ENCODE measurements around the gene UBXN10.

Gene UBXN10

DNA sequence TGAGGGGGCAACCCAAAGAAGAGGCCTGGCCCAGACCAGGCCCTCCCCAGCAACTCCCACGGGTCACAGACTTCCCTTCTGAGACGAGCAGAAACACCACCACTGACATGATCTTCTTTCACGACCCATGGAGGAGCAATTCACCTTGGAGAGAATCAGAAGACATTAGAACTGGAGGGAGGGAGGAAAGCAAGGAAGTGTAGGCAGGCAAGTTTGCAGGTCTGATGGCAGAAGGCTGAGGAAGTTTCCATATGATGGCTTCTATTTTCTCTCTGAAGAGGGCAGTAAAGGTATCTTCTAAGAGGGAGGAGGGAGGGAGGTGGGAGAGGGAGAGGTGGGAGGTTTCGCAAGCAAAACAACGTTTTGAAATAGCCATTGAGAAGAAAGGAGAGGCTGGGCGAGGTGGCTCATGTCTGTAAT is 1.4 kb upstream of the UBXN10 start:
- DNase-seq, result peak; percentile 78

DNA sequence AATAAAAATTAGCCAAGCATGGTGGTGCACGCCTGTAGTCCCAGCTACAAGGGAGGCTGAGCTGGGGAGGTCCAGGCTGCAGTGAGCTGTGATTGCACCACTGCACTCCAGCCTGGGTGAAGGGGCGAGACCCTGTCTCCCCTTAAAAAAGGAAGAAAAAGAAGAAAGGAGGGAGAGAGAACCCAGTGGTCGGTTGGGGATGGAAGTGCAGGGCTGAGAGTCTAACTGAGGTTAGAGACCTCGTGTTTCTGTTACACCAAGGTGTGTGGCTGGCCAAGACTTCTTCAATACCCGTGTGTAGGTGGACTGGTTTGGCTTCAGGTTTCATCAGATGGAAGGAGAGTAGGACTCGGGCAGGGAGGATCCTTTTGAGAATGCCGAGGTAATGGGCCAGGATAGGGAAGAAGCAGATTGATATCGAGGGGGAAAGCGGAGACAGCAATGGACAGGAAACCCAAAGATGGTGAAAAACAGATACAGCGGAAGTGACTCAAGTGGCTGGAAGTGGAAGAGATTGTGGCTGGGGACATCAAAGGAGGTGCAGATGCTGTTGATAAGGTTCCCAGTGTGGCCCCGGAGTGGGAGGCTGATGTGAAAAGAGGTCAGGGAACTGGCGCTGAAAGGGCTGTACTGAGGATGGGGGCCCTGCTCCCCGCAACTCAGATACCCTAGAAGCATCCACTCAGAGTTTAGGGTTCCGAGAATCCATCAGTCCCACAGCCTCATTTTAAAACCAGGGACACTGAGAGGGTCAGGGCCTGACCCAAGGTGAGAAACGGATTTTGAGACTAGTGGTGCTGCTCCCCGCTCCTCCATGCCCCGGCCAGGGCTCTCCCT is 681 bp upstream of the UBXN10 start:
- peak; percentile 79 for DNase-seq

DNA sequence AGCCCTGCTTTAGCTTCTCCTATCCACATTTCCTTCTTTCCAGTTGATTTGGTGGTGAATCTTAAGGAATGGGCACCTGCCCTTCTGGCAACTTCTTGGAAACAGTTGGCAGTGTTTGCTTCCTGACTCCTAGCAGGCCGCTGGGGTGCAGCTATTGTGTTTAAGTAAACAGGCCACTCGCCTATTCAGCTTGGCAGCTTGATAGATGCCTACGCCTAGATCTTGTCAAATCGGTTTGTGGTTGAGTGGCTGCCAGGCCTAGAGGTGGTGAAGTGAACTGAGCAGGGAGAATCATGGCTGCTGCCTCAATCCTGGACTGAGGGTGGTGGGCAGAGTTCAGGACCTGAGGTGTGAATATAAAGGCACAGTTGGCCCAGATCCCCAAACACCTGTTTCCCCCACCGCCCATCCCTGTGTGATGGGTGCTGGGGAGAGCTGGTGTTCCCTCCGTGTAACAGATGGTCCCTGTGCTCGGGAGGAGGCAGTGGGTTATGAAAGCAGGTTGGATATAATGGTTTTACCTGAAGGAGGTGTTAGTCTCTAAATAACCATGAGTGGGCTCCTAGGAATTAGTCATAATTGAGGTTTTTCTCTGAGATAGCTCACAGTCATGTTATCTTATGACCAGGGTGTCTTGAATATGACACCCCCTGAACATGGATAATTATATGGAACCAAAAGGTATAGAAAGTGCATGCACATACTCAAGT is 1.4 kb downstream of the UBXN10 start:
- DNase-seq, result peak; percentile 50

DNA sequence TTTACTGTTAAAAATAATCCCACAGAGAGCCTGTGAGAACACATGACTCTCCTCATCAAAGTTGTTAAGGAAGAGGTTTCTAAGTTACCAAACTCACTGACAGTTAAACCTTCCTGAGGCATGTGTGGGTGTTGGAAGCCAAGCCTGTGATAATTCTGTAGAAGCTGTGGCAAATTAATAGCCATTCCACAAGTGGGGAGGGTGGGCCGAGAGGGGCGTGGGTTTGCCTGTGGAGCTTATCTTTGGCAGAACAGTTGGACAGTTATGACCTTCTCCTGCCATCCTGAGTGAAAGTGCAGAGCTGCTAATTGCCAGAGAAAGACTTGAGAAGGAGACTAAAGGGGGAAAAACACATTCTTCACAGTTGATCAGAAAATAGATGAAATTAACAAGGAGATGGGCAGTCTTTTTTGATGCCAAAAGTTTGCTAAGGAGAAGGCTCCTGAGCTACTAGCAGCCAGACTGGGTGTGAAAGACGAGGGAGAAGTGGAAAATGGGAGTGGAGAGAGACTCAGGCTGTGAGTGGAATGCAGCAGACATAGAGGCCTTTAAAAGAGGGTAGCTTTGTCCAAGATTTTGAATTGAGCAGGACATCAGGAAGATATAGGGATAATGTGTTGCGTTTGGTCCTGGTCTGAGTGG is 2.0 kb downstream of the UBXN10 start:
- DNase-seq, result peak; percentile 86

DNA sequence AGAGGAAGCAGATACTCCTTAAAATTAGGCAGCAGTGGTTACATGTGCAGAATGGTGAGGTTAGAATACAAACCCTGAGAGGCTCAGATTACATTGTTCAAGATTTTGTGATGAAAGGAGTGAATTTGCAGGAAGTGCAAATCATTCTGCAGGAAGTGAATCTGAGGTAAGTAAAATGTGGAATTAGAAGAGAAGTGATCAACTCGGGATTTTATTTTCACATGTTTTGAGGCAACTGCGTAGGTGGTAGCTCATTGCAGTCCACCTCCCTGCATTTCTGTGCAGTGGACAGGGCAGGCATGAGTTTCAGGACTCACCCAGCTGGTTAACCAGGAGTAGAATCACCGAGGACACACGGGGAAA is 2.5 kb downstream of the UBXN10 start:
- peak; percentile 51 for DNase-seq

DNA sequence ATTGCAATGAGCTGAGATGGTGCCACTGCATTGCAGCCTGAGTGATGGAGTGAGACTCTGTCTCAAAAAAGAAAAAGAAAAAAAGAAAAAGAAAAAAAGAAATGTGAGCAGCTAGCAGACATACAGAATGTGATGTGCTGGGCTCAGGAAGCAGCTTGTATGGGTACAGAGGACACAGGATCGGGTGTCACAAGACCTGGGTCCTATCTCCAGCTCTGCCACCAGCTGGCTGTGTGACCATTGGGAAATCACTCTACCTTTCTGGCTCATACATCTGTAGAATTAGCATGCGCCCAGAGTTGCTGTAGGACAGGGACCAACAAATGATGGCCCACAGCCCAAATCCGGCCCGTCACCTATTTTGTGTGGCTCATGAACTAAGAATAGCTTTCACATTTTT is 3.8 kb downstream of the UBXN10 start:
- no peak for DNase-seq

DNA sequence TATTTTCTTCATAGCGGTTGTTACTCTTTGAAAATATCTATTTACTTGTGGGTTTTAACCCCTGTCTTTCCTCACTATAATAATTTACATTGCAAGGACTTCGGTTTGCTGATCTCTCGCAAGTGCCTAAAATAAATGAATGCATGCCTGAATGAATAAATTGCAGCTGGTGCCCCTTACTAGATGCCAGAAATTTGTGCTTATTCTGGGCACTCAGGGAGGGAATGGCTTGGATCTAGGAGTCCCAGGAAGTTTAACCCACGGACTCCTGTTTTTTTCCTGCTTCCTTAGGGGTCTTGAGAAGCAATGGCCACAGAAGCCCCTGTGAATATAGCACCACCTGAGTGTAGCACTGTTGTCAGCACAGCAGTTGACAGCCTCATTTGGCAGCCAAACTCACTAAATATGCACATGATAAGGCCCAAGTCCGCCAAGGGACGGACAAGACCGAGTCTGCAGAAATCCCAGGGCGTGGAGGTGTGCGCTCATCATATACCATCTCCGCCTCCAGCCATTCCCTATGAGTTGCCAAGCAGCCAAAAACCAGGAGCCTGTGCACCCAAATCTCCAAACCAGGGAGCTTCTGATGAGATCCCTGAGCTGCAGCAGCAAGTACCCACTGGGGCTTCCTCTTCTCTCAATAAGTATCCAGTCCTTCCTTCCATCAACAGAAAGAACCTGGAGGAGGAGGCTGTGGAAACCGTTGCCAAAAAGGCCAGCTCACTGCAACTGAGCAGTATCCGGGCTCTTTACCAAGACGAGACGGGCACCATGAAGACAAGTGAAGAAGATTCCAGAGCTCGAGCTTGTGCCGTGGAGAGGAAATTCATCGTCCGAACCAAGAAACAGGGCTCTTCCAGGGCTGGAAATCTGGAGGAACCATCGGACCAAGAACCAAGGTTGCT is 4.6 kb downstream of the UBXN10 start:
- DNase-seq, result no peak

DNA sequence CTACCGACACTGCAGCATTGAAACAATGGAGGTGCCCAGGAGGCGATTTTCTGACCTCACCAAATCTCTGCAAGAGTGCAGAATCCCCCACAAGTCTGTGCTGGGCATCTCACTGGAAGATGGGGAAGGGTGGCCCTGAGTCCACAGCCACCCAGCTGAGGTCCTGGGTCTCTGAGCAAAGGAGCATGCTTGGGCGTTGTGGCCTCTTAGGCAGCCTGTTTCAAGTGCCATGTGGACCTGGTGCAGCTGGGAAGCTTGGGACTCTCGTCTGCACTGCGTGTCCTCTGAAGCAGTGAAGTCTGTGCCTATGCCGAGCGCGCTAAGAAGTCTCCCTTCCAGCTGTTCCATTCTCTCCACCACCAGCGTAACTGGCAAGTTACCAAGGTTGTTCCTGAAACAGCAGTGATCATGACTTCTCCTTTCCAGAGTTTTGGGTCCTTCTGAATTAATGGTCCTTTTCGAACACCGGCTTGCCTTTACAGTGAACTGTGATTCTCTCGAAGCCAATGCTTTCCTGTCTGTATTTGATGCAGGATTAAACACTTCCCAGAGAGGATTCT is 5.5 kb downstream of the UBXN10 start:
- DNase-seq, result no peak

DNA sequence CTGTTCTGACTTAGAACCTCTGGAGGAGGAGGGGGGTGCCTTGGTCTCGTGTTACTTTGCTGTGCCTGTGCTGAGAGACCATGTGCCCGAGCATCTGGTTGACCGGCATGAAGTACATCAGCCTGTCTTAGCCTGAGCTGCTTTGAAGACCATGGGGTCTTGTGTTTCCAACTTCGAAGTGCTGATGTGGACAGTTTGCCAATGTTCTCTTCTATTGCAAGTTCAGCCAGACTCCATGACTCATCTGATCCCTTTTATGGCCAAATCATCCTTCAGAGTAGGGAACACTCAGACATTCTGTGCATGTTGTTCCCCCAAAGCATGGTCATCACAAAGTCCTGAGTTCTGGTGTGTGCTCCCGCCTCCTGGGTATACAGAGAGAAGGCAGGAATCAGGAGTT is 6.5 kb downstream of the UBXN10 start:
- no peak for DNase-seq

DNA sequence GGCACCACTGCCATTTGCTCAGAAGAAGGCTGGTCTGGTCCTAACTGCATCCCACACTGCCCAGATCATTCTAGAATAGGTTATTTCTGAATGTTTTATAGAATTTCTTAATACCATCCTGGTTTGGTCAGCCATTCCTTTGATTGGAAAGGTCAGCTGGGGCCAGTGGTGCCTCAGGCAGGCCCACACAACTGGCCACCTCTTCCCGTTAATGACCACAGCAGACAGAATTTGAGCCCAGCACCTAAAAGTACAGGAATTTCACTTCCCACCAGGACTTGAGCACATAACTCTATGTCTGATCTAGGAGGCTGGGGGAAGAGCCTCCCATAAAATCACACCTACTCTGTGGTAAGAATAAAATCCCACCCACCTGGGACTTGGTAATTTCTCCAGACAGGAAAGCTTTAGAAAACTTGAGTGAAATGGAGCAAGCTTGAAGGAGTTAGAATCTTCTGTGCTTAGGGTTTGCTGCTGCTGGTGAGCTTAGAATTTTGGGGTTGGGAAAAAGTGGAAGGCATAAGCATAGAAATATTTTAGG is 7.0 kb downstream of the UBXN10 start:
- no peak for DNase-seq

DNA sequence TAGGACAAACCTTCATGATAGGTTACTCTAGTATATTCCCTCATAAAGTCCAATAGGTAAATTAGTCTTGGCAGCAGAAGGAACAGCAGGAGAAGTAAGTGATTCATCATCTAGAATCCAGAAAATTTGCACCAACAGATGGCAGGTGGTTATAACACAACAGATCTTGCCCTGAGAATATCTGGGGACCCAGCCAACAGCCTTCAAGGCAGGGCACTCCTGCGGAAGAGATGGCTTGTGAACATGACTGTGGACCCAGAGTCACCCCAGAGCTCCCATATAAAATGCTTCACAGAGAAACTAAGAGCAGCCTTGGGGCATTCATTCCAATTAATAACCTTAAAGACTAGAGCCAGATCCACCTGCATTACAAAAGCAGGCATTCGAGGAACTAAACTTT is 8.3 kb downstream of the UBXN10 start:
- DNase-seq, result no peak

DNA sequence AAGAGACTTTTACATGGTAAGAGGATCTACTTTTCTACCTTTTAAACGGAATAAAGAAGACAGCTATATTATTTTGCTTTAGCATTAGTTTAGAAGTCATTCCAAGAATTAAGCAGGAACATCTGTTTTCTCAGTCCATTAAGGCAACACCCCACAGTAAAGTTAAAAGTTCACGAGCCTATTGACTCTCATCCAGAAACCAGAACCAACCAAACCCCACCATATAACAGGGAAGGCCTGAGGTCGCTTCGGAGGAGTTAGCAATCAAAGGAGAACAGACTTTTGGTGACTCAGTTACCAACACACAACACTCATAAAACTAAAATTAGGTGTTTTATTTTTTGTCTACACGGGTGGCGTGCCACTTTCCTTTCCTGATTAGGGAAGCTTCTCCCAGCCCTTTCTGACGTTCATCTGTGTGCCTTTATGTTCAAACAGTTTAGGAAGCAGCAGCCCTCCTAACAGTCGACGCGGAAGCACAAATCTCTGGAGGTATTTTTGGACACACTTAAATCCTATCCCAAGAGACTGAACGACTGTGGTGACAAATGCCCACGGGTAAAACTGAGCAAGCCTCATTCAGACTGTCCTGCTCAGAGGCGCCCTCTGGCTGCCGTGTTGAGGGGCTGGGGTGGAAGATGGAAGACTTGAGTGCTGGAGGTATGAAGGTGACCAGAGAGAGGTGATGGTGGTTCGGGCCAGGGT is 9.0 kb downstream of the UBXN10 start:
- peak; percentile 79 for DNase-seq

DNA sequence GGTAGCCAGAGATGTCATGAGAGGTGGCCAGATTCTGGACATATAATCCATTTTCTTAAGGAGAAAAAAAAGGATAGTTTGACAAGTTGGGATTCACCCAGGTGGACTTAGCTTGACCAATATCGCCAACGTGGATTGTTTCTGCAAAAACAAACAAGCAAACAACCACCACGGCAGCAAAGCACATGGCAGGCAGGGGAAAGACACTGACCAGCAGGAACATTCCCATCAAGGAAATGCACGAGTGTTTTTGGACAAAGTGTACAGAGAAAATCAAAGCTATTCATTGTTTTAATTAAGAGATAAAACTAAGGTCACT is 9.5 kb downstream of the UBXN10 start:
- DNase-seq, result no peak

DNA sequence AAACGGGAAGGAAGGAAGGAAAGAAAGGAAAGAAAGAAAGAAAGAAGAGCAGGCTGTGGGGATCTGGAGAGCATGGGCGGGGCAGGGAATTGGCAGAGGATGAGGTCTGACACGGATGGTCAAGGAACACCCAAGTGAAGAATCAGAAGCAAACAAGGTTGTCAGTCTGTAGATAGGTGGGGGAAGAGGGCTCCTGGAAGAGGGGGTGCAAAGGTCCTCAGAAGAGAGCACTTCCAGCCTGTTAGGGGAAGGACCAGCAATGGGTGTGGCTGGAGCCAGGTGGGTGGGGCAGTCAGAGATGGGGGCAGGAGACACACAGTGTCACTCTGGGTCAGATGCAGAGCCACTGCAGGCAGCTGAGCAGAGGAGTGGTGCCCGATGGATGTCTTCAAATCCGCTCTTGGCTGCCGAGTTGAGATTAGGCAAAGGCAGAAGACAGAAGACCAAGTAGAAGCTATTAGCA is 11.5 kb downstream of the UBXN10 start:
- peak; percentile 21 for DNase-seq

DNA sequence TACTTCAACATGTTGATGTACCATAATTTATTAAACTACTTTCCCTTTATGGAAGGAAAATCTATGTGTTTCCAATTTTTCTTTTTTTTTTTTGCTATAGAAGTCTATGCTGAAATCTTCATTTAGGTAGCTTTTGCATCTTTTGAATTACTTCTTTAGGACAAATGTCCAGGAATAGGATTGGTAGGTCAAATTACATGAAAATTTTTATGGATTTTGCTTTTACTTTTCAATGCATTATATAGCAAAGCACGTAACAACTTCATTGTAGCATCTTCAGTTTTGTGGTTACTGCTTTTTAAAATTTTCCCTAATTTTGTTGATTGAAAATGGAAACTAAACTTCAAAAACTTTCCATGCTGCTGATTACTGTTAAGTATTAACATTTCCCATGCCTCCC is 12.4 kb downstream of the UBXN10 start:
- no peak for DNase-seq

DNA sequence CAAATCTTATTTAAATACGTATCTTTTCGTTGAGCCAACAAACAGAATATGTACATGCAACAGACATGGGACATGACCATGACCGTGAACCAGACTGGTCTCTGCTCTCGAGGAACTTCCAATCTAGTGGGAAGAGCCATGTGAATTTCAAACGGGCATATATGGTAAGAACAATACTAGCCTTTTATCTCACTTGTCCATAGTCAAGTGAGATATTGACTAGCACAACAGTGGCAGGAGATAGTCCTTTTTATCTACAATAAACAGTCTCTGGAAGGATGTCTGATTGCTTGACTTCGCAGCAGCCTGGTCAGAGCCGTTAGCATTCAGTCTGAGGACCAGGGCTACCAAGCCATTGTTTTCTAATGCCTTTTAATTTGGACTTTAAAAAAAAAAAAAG is 13.0 kb downstream of the UBXN10 start:
- peak; percentile 89 for DNase-seq

DNA sequence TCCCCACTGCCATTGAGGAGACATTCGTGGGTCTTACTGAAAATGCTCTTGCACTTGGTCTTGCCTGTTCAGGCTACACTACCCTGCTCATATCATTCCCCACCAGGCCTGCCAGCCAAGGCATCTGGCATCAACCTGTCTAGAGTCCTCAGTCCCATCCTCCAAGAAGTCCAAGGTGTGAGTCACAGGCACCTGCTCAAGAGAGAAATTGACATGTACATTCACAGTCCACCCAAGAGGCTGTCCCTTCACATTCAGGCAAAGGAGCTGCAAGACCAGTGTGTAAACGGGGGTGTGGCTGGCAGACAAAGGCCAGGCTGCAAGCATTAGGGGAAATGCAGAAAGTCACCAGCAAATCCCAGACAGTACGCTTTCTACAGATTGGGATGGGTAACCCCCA is 13.5 kb downstream of the UBXN10 start:
- peak; percentile 76 for DNase-seq

DNA sequence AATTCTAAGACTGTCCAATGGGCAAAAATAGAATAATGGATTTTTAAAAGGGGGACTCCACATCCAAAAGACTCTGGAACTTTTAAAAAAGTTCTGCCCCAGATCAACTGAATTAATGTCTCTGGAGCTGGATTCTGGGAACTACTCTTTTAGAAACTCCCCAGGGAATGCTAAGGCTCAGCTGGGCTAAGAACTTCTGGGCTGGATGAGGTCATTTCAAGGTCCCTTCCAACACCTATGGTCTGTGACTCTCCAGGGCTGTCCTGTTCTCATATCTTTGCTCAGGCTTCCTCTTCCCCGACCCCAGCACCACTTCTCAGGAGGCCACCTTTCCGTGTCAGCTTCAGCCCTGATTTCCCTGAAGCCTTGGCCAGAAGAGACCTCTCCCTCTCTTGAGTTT is 13.9 kb downstream of the UBXN10 start:
- DNase-seq, result no peak

DNA sequence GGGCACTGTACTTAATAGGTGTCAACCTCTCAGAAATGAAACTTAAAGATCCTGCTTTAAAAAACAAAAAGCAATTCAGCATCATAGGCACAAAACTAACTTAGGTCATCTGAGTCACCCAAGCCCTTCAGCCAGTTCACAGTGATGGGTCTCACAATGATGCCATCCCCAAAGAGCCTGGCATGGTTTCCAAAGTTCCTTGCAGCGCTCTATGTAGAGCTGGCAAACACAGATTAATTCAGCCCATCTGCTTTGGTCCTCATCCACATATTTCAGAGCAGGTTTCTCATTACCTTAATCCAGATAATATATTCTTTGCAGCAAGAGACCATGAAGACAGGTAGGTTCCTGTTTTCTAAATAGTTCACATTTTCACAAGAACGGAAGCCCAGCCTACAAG is 15.1 kb downstream of the UBXN10 start:
- DNase-seq, result no peak

DNA sequence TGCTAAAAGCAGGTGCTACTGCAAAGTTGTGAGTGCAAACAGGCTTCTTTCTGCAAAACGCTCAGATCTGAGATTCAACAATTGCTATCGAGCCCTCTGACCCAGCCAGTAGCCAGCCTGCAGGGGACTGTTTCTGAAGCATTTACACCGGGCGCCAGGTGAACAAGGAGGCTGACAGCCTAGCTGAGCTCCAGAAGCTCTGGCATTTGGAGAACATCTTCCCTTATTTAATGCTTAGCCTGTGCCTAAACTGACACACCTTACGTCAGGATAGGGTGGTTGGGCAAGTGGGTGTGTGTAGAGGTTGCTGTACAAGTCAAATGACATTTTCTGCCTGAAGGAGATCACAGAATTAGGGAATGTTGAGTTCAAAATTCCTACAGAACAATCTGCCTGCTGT is 16.3 kb downstream of the UBXN10 start:
- DNase-seq, result no peak

DNA sequence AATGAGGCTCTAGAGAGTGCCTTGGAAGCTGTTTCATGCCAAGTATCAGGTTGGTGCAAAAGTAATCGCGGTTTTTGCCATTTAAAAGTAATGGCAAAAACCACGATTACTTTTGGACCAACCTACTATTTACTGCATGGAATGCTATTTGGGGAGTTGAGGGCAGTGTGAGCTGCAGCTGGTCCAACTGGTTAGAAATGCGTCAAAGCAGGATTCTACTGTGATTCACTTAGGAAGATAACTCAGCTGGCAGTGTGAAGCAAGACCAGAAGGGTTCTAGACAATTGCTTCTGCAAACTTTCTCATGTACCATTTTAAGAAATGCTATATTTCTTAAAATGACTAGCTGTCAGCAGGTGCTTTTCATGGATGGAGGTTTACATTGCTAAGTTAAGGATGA is 21.6 kb downstream of the UBXN10 start:
- DNase-seq, result no peak

DNA sequence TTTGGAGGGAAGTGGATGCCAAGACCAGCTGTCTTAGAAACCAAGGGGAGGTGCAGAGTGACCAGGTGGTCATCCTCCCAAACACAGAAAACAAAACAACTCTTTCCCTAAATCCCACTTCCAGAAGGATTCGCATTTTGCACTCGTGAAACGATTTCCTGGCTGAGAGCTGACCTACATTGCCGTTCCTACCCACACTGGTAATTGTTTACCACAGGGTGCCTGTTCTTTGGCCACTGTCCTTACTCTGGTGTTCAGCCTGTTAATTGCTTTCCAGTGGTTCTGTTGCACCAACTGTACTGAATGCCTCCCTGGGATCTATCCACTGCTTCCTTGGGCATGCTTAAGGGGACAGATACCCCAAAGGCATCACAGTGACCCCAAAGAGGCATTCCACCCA is 23.6 kb downstream of the UBXN10 start:
- DNase-seq, result no peak
